K562 (cell line): ENCODE data around the gene DOK4. TPM values are rescaled to one million over a fixed set of nuclear protein-coding genes. Genes with fewer than 3 reads are reported as not detected.

Experiments used
- ATAC-seq: fragments of 200-7000 bp; cut with Tn5 transposase; 3 replicates; pipeline ENCODE4 v1.9.1; 2020; ENCODE audit warnings: moderate library complexity
- BruUV-seq: library from RNA; stranded (reverse); fragments of 400-500 nt; replicated peaks from 2 replicates; lab custom pipeline; 2021; lab: Mats Ljungman, UMichigan
- CTCF ChIA-PET: fragments of 300-600 bp; formaldehyde crosslinking; extraction: SDS; loops from one replicate; lab custom pipeline; 2021; ENCODE audit warnings: low intra/inter-chr PET ratio; lab: Yijun Ruan, JAX
- POLR2A ChIA-PET: fragments of 300-600, 350-650 bp; sonication (Branson Sonifier 250); formaldehyde crosslinking; extraction: SDS; loops from one replicate; lab custom pipeline; 2021; ENCODE audit warnings: antibody characterized with exemption, inconsistent platforms; lab: Yijun Ruan, JAX
- DNase-seq, 4 experiments: peaks; one replicate each; pipeline versions ENCODE4 v3.0.0 to v3.0.0-alpha.2; 2011 to 2018; ENCODE audit warnings: low spot score in 3 of 4, mixed read lengths in 3 of 4; ENCODE audit errors: extremely low read depth in 1 of 4
- FAIRE-seq: peaks from 2 replicates; lab custom pipeline; 2011; peaks lifted over from hg19 to GRCh38; lab: Jason Lieb, UNC
- H2AFZ ChIP-seq: 2 replicates; pipeline ENCODE4 v1.6.0; 2011; ENCODE audit warnings: low read depth, low read length, control low read depth, inconsistent platforms
- H3K27ac ChIP-seq: fragments of 200-600 bp; 3 replicates; pipeline ENCODE4 v1.8.0; 2011; ENCODE audit warnings: low read depth, mild to moderate bottlenecking, control low read depth, inconsistent platforms, low read length, moderate library complexity, mixed read lengths; ENCODE audit errors: extremely low read depth
- H3K27me3 ChIP-seq, 2 experiments: fragments of 300-600 bp in 1 of 2; 2 replicates in 1 of 2; 3 replicates in 1 of 2; pipeline versions ENCODE4 v1.6.0 to v1.8.0; 2011; ENCODE audit warnings: inconsistent platforms in 2 of 2, low read length in 2 of 2, mild to moderate bottlenecking in 1 of 2, mixed read lengths in 1 of 2, moderate library complexity in 1 of 2; ENCODE audit not compliant: control insufficient read depth in 2 of 2, insufficient read depth in 2 of 2
- H3K36me3 ChIP-seq: fragments of 300-600 bp; 3 replicates; pipeline ENCODE4 v1.8.0; 2011; ENCODE audit warnings: mild to moderate bottlenecking, low read length, inconsistent platforms; ENCODE audit not compliant: control insufficient read depth, insufficient read depth
- H3K4me1 ChIP-seq, 2 experiments: fragments of 200-600 bp in 1 of 2; replicated peaks in 1 of 2; 2 replicates in 1 of 2; 3 replicates in 1 of 2; pipeline versions ENCODE4 v1.5.1 to v1.8.0; 2011; ENCODE audit warnings: inconsistent platforms in 2 of 2, low read length in 2 of 2, mild to moderate bottlenecking in 1 of 2, mixed read lengths in 1 of 2, moderate library complexity in 1 of 2; ENCODE audit not compliant: control insufficient read depth in 2 of 2, insufficient read depth in 2 of 2
- H3K4me2 ChIP-seq: 2 replicates; pipeline ENCODE4 v1.6.1; 2011; ENCODE audit warnings: low read length, control low read depth, inconsistent platforms, mixed read lengths; ENCODE audit not compliant: insufficient read depth
- H3K4me3 ChIP-seq: fragments of 200-600 bp; sonication (generic), shearing (Covaris generic); 2 replicates; pipeline ENCODE4 v1.5.1; 2016; ENCODE audit warnings: control low read depth, inconsistent platforms
- H3K79me2 ChIP-seq: fragments of 200-600 bp; 3 replicates; pipeline ENCODE4 v1.8.0; 2011; ENCODE audit warnings: low read length, inconsistent platforms; ENCODE audit not compliant: control insufficient read depth, insufficient read depth
- H3K9ac ChIP-seq, 2 experiments: 2 replicates each; pipeline versions ENCODE4 v1.6.0 to v1.6.1; 2011; ENCODE audit warnings: low read depth in 2 of 2, low read length in 2 of 2, control low read depth in 1 of 2, inconsistent platforms in 1 of 2, mild to moderate bottlenecking in 1 of 2, mixed read lengths in 1 of 2; ENCODE audit not compliant: insufficient read depth in 1 of 2
- H3K9me1 ChIP-seq: one replicate; pipeline ENCODE4 v1.6.0; 2011; ENCODE audit warnings: inconsistent platforms, mild to moderate bottlenecking, low read length, moderate library complexity; ENCODE audit not compliant: control insufficient read depth, insufficient read depth
- H3K9me3 ChIP-seq: replicated peaks from 2 replicates; pipeline ENCODE4 v1.5.1; 2011; ENCODE audit warnings: low read depth, low read length, inconsistent platforms; ENCODE audit not compliant: control insufficient read depth, insufficient read depth
- H4K20me1 ChIP-seq: replicated peaks from 2 replicates; pipeline ENCODE4 v1.6.1; 2011; ENCODE audit warnings: low read length, inconsistent platforms, mixed read lengths; ENCODE audit not compliant: control insufficient read depth, insufficient read depth
- KDM2B ChIP-seq: fragments of 250-450 bp; sonication (Bioruptor Pico); IDR thresholded peaks from 2 replicates; pipeline ENCODE4 v1.8.0; 2021; ENCODE audit warnings: mild to moderate bottlenecking, moderate library complexity
- MCM2 ChIP-seq: fragments of 450-650 bp; IDR thresholded peaks from 2 replicates; pipeline ENCODE4 v1.6.1; 2017; ENCODE audit warnings: low read depth, mild to moderate bottlenecking
- PHF21A ChIP-seq: fragments of 450-650 bp; IDR thresholded peaks from 2 replicates; pipeline ENCODE4 v1.6.1; 2017; ENCODE audit warnings: low read depth, borderline replicate concordance
- PRMT5 ChIP-seq: sonication (generic); formaldehyde crosslinking; IDR thresholded peaks from 2 replicates; pipeline ENCODE4 v1.5.0; 2020; ENCODE audit warnings: missing genetic modification reagents
- XRCC4 ChIP-seq: IDR thresholded peaks from one replicate; pipeline ENCODE4 v1.6.1; 2011; ENCODE audit not compliant: insufficient read depth, insufficient read length; ENCODE audit errors: extremely low read depth
- ZNF175 ChIP-seq: fragments of 200-800 bp; sonication (Bioruptor generic); IDR thresholded peaks from 2 replicates; pipeline ENCODE4 v1.6.1; 2016; ENCODE audit warnings: low read depth, mild to moderate bottlenecking, missing genetic modification characterization, missing compliant biosample characterization
- ZNF384 ChIP-seq: IDR thresholded peaks from 2 replicates; pipeline ENCODE4 v1.6.1; 2012; ENCODE audit warnings: low read depth, low read length, improper control_type of control experiment
- WGBS: fragments of 100-300 bp; shearing (Covaris generic); methylation state at CpG from one replicate; pipeline ENCODE4 v1.1.6; 2016; ENCODE audit warnings: low coverage, mixed read lengths; ENCODE audit not compliant: insufficient coverage; ENCODE audit errors: missing lambda C conversion rate; 5-methylcytosine and 5-hydroxymethylcytosine counted together
- in situ Hi-C: fragments of 300-500 bp; cut with MboI; formaldehyde crosslinking; loops from 4 replicates; pipeline ENCODE4 v1.15.0; 2018; ENCODE audit warnings: inconsistent platforms, mixed read lengths
- intact Hi-C: fragments of 100-400 bp; cut with micrococcal nuclease; formaldehyde crosslinking; loops from 2 replicates; pipeline ENCODE4 v1.14.2; 2022
- polyA plus RNA-seq, 8 experiments: library from polyadenylated mRNA; depleted of rRNA in 4 of 8; stranded (reverse) in 5 of 8; unstranded in 3 of 8; fragments of >200 nt; fragmentation: Nextera tagmentation in 2 of 8; fragmentation: Illumina TruSeq in 1 of 8; extraction: Ambion mirVana in 2 of 8; extraction: Trizol in 1 of 8; gene quantifications; 2 replicates each; pipeline versions ENCODE4 v1.2.1 to v1.2.3, GENCODE V29; 2011 to 2014; ENCODE audit warnings: inconsistent platforms in 1 of 8, missing spikeins in 1 of 8
- total RNA-seq, 7 experiments: library from RNA; depleted of rRNA in 6 of 7; stranded (reverse); fragments of >200 nt in 6 of 7; fragmentation: Illumina TruSeq in 2 of 7; extraction: Trizol in 2 of 7; gene quantifications; 2 replicates each; pipeline versions ENCODE4 v1.2.1 to v1.2.3, GENCODE V29; 2011 to 2021; ENCODE audit warnings: low replicate concordance in 1 of 7
- TF ChIP-seq, protein P1 (sequence below): sonication (generic); IDR thresholded peaks from 2 replicates; pipeline ENCODE4 v1.6.1; 2016

DOK4 gene
- total and polyA plus RNA-seq, 9 of the 15 experiments (the other 6 are each of a cell fraction or from before 2014, with no cell fraction given): 0.10 to 14.4 (median 8.3) TPM

DNA sequence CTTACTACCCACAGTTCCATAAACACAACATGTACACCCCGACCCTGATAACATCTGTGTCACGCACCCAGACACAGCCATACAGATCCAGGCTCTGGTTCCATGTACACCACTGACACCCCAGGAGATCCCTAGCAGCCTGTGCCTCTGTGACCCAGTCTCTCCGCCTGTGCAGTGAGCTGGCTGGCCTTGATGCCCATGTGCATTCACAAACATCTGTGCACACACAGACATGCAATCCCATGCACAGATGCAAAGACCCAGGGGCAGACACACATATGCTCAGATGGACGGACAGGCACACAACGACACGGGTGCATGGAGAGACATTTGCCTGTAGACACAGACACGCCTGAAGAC, 46.0 kb upstream of the DOK4 start:
- ChIA-PET POLR2A (interaction anchor here (0.6 to 1.2 kb wide), 3 partner anchors 13 to 591 kb away, joined by 3 to 4 read pairs (median 3); no protein-coding TSS in a partner anchor), CTCF (no interaction called here)
- Histone ChIP-seq H3K4me3 (no peak overlapping the region), H3K27me3 (no peaks in the 10 kb centered on the region; a peak in 1 of 5 replicates), H2AFZ (no peak overlapping the region), H3K4me1 (peaks cover 33 to 64% of the 10 kb centered on the region in 2 experiments), H3K79me2 (no peaks in the 10 kb centered on the region), H3K9ac (peak overlapping the region in 1 of 2 experiments; percentile 64; a peak in 2 of 4 replicates), H3K9me1 (no peaks in the 10 kb centered on the region), H4K20me1 (no peaks in the 10 kb centered on the region), H3K36me3 (no peaks in the 10 kb centered on the region), H3K27ac (no peak overlapping the region), H3K4me2 (no peak overlapping the region), H3K9me3 (no peaks in the 10 kb centered on the region)
- FAIRE-seq (no peak), ATAC-seq (no peak), DNase-seq (peak in 1 of 4 experiments; percentile 3)
- in situ Hi-C loops (no loop called here), intact Hi-C loops (no loop called here)
- TF ChIP-seq PRMT5 (CRISPR knock-in tag): no peak
- 60% methylated on average over 7 of the region's 7 CpGs for WGBS
- no TSS peak for BruUV-seq

DNA sequence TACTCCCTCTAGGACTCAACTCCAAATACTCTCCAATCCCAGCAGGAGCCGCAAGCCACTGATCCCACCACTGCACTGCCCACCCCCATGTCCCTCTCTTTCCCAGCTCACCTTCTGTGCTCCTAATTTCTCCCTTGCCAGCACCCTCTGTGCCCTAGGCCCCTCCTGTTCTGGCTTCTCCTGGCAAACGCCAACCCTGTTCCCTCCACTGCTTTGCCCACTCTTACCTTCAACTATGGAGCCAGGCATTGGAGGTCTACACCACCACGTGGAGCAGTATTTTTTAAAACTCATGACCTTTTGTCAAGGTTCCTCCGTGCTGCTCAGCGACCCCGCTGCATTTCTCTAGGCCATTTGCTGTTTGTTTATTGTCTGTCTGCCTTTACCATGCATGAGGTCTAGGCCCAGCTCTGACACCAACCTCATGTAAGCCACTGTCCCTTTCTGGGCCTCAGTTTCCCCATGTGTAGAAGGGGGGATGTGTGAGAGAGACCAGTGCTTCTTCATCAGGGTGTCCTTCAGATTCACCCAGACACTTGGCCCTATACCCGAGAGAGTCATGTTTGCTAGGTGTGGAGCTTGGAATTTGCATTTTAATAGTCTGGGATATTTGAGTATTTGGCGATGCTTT, 45.5 kb upstream of the DOK4 start:
- peaks cover 28 to 61% of the 10 kb centered on the region in 2 experiments for H3K4me1 ChIP-seq
- FAIRE-seq: no peak
- no peak overlapping the region for H3K4me2 ChIP-seq
- no peak overlapping the region for H3K4me3 ChIP-seq
- CTCF ChIA-PET: no interaction called here
- H3K9me3 ChIP-seq: no peaks in the 10 kb centered on the region
- no TSS peak for BruUV-seq
- no peak for DNase-seq
- POLR2A ChIA-PET: interaction anchor here (0.6 to 1.2 kb wide), 3 partner anchors 14 to 591 kb away, joined by 3 to 4 read pairs (median 3); no protein-coding TSS in a partner anchor
- no peak overlapping the region for H3K27ac ChIP-seq
- no peaks in the 10 kb centered on the region for H3K79me2 ChIP-seq
- intact Hi-C loops (no loop called here), in situ Hi-C loops (no loop called here)
- ATAC-seq: no peak
- no peak overlapping the region for H2AFZ ChIP-seq
- no peaks in the 10 kb centered on the region for H3K36me3 ChIP-seq
- H3K9me1 ChIP-seq: no peaks in the 10 kb centered on the region
- H4K20me1 ChIP-seq: no peaks in the 10 kb centered on the region
- 60% methylated on average over 7 of the region's 8 CpGs for WGBS
- no peaks in the 10 kb centered on the region; a peak in 1 of 5 replicates for H3K27me3 ChIP-seq
- H3K9ac ChIP-seq: peak overlapping the region in 1 of 2 experiments; percentile 28; a peak in 2 of 4 replicates
- TF ChIP-seq, protein P1, sequence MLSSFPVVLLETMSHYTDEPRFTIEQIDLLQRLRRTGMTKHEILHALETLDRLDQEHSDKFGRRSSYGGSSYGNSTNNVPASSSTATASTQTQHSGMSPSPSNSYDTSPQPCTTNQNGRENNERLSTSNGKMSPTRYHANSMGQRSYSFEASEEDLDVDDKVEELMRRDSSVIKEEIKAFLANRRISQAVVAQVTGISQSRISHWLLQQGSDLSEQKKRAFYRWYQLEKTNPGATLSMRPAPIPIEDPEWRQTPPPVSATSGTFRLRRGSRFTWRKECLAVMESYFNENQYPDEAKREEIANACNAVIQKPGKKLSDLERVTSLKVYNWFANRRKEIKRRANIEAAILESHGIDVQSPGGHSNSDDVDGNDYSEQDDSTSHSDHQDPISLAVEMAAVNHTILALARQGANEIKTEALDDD: no peak
- TF ChIP-seq XRCC4 (no peak), ZNF175 (CRISPR knock-in tag) (no peak), ZNF384 (no peak), KDM2B (CRISPR knock-in tag) (no peak), MCM2 (no peak), PHF21A (no peak)
